B cell (primary cell): ENCODE measurements around the gene CFC1. TPM values are rescaled to one million over a fixed set of nuclear protein-coding genes. Genes with fewer than 3 reads are reported as not detected.
"Not testable (repeated sequence)": the region's sequence is repeated elsewhere in the genome, so short reads cannot be mapped to it uniquely, and the experiment has no call there.

Experiments used
- ATAC-seq: fragments of 200-7000 bp; cut with Tn5 transposase; one replicate; pipeline ENCODE4 v1.10.0; 2021; ENCODE audit warnings: low read depth, mild to moderate bottlenecking, moderate number of reproducible peaks, moderate library complexity
- CTCF ChIA-PET: fragments of 350-600 bp; sonication (Branson Sonifier 250); formaldehyde crosslinking; loops from one replicate; lab custom pipeline; 2021; ENCODE audit warnings: antibody characterized with exemption, inconsistent platforms; lab: Charles Lee
- POLR2A ChIA-PET: fragments of 350-600 bp; sonication (Branson Sonifier 250); formaldehyde crosslinking; loops from one replicate; lab custom pipeline; 2021; ENCODE audit warnings: antibody characterized with exemption; lab: Charles Lee
- DNase-seq: peaks from one replicate; pipeline ENCODE4 v3.0.0; 2013
- H2AFZ ChIP-seq: 2 replicates; pipeline ENCODE4 v1.6.1; 2012; ENCODE audit warnings: mild to moderate bottlenecking, low read depth, low read length; ENCODE audit not compliant: insufficient read depth, poor library complexity, severe bottlenecking
- H3K27ac ChIP-seq, 2 donors: 1 replicate in 1 of 2; 2 replicates in 1 of 2; pipeline ENCODE4 v1.5.1; 2012 to 2013; ENCODE audit warnings: low read length in 2 of 2, mild to moderate bottlenecking in 2 of 2, moderate library complexity in 1 of 2
- H3K27me3 ChIP-seq, 4 experiments: fragments of 200-600 bp in 1 of 4; sonication (generic) in 1 of 4; replicated peaks in 1 of 4; 1 replicate in 2 of 4; 2 replicates in 2 of 4; pipeline versions ENCODE4 v1.6.1 to v1.7.0; 2013 to 2016; ENCODE audit warnings: low read length in 3 of 4, mild to moderate bottlenecking in 2 of 4, mixed read lengths in 1 of 4, moderate library complexity in 1 of 4; ENCODE audit not compliant: insufficient read depth in 4 of 4, control insufficient read depth in 3 of 4; ENCODE audit errors: control extremely low read depth in 1 of 4
- H3K36me3 ChIP-seq, 2 experiments: replicated peaks in 1 of 2; 1 replicate in 1 of 2; 2 replicates in 1 of 2; pipeline versions ENCODE4 v1.6.1 to v1.7.1; 2013; ENCODE audit warnings: low read length in 1 of 2; ENCODE audit not compliant: insufficient read depth in 2 of 2, control insufficient read depth in 1 of 2; ENCODE audit errors: control extremely low read depth in 1 of 2, extremely low read depth in 1 of 2
- H3K4me1 ChIP-seq, 2 donors: fragments of 200-600 bp in 1 of 2; sonication (generic) in 1 of 2; 1 replicate in 1 of 2; 2 replicates in 1 of 2; pipeline versions ENCODE4 v1.5.1 to v1.6.1; 2013 to 2017; ENCODE audit warnings: low read length in 2 of 2; ENCODE audit not compliant: control insufficient read depth in 2 of 2, insufficient read depth in 2 of 2
- H3K4me2 ChIP-seq: replicated peaks from 2 replicates; pipeline ENCODE3; 2012; ENCODE audit warnings: mild to moderate bottlenecking, low read depth, low read length; ENCODE audit not compliant: poor library complexity, severe bottlenecking
- H3K4me3 ChIP-seq, 5 experiments: fragments of 200-600 bp in 1 of 5; sonication (generic) in 1 of 5; 1 replicate in 3 of 5; 2 replicates in 2 of 5; pipeline versions ENCODE4 v1.5.1 to v1.7.0; 2011 to 2016; ENCODE audit warnings: low read length in 4 of 5, mild to moderate bottlenecking in 4 of 5, low read depth in 2 of 5, control low read depth in 1 of 5, moderate library complexity in 1 of 5; ENCODE audit not compliant: insufficient read depth in 1 of 5; ENCODE audit errors: control extremely low read depth in 1 of 5, extremely low read depth in 1 of 5
- H3K79me2 ChIP-seq: fragments of 200-600 bp; sonication (generic); one replicate; pipeline ENCODE4 v1.6.0; 2016; ENCODE audit warnings: low read length; ENCODE audit not compliant: control insufficient read depth, insufficient read depth
- H3K9ac ChIP-seq: fragments of 200-600 bp; sonication (generic); 2 replicates; pipeline ENCODE4 v1.6.1; 2017; ENCODE audit warnings: mild to moderate bottlenecking, low read length, moderate library complexity
- H3K9me3 ChIP-seq, 3 donors: one replicate each; pipeline versions ENCODE4 v1.6.1 to v1.7.1; 2013; ENCODE audit warnings: low read length in 2 of 3; ENCODE audit not compliant: control insufficient read depth in 2 of 3, insufficient read depth in 1 of 3; ENCODE audit errors: control extremely low read depth in 1 of 3
- H4K20me1 ChIP-seq: 2 replicates; pipeline ENCODE4 v1.6.0; 2012; ENCODE audit warnings: mild to moderate bottlenecking, low read length; ENCODE audit not compliant: insufficient read depth, control insufficient read depth, poor library complexity, severe bottlenecking
- H3K27ac Mint-ChIP-seq: one replicate; pipeline ENCODE4 v1.8.0; 2021; ENCODE audit warnings: mixed read lengths
- H3K27me3 Mint-ChIP-seq: one replicate; pipeline ENCODE4 v1.8.0; 2021; ENCODE audit warnings: mixed read lengths
- H3K4me1 Mint-ChIP-seq: one replicate; pipeline ENCODE4 v1.8.0; 2021; ENCODE audit warnings: mixed read lengths
- H3K4me3 Mint-ChIP-seq: one replicate; pipeline ENCODE4 v1.8.0; 2021; ENCODE audit warnings: mixed read lengths
- H3K9me3 Mint-ChIP-seq: one replicate; pipeline ENCODE4 v1.8.0; 2022; ENCODE audit warnings: mixed read lengths; ENCODE audit not compliant: insufficient read depth
- WGBS: methylation state at CpG from one replicate; pipeline ENCODE4 v1.1.5; 2013; ENCODE audit warnings: missing lambda C conversion rate; ENCODE audit not compliant: insufficient coverage; 5-methylcytosine and 5-hydroxymethylcytosine counted together
- intact Hi-C: fragments of 100-400 bp; cut with micrococcal nuclease; formaldehyde crosslinking; loops from one replicate; pipeline ENCODE4 v1.10.0; 2022
- polyA plus RNA-seq: library from polyadenylated mRNA; depleted of rRNA; stranded (reverse); fragments of >200 nt; gene quantifications from 2 replicates; pipeline ENCODE4 v1.2.3, GENCODE V29; 2012
- total RNA-seq, 2 donors: library from RNA; stranded (reverse); fragments of 120-200 nt in 1 of 2; gene quantifications; 1 replicate in 1 of 2; 2 replicates in 1 of 2; pipeline versions ENCODE4 v1.2.3 to v1.2.4, GENCODE V29; 2013 to 2022

The CFC1 gene
- total and polyA plus RNA-seq, 2 donors (not counting 1 experiment from before 2014, with no cell fraction given): not detected

DNA sequence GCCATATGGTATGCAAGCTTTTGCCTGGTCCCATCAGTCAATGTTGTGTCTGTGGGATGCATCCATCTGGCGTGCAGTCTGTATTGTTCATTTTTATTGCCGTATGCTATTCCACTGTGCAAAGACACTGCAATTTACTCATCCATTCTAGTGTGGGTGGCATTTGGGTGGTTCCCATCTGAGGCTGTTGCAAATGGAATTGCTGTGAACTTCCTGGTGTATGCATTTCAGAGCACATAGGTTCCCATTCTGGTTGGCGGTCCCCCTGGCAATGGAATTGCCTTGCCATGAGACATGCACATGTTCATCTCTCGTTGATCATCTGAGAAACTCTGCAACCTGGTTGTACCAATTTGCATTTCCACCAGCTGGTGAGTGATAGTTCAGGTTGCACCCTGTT lies 21.8 kb downstream of the CFC1 start:
- H3K9me3 Mint-ChIP-seq, H3K36me3 ChIP-seq, H3K4me1 ChIP-seq, H3K9ac ChIP-seq, H3K27ac Mint-ChIP-seq, H2AFZ ChIP-seq, DNase-seq, CTCF ChIA-PET, ATAC-seq, H3K4me3 Mint-ChIP-seq, H3K4me1 Mint-ChIP-seq, H3K4me3 ChIP-seq, H4K20me1 ChIP-seq, POLR2A ChIA-PET, intact Hi-C loops, H3K27me3 ChIP-seq, H3K9me3 ChIP-seq, H3K27ac ChIP-seq, H3K4me2 ChIP-seq, H3K27me3 Mint-ChIP-seq, H3K79me2 ChIP-seq: not testable (repeated sequence)
- WGBS: no CpG with 5 or more reads among the region's 4 CpGs

DNA sequence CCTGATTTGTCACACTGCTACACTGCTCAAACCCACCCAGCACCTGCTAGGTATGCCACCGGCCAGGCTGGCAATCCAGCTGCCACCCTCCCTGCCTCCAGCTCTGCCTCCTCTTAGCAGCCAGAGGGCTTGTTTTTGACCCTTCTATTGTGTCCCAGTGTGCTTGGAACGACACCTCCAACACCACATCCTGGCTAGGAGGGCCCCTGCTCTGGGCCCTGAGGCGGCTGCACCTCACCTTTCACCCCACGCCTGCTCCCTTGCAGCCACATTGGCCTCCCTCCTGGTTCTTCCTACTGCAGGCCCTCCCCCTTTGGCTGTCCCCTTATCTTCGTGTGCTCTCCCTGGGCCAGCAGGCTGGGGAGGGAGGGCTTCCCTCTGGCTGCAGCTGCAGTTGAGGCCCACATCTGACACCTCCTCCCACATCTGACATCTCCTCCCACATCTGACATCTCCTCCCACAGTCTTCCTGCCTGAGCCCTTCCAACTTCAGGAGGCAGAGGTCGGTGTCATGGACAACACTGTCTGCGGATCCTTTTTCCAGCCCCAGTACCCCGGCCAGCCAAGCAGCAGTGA lies 23.1 kb downstream of the CFC1 start:
- H3K27ac Mint-ChIP-seq, H3K4me1 Mint-ChIP-seq, H3K27me3 ChIP-seq, H3K36me3 ChIP-seq, H3K4me2 ChIP-seq, CTCF ChIA-PET, POLR2A ChIA-PET, H4K20me1 ChIP-seq, H3K4me3 ChIP-seq, intact Hi-C loops, H3K4me1 ChIP-seq, H3K9me3 ChIP-seq, H2AFZ ChIP-seq, ATAC-seq, H3K79me2 ChIP-seq, H3K4me3 Mint-ChIP-seq, H3K27ac ChIP-seq, H3K27me3 Mint-ChIP-seq, H3K9me3 Mint-ChIP-seq, DNase-seq, H3K9ac ChIP-seq: not testable (repeated sequence)
- no CpG with 5 or more reads among the region's 8 CpGs for WGBS

DNA sequence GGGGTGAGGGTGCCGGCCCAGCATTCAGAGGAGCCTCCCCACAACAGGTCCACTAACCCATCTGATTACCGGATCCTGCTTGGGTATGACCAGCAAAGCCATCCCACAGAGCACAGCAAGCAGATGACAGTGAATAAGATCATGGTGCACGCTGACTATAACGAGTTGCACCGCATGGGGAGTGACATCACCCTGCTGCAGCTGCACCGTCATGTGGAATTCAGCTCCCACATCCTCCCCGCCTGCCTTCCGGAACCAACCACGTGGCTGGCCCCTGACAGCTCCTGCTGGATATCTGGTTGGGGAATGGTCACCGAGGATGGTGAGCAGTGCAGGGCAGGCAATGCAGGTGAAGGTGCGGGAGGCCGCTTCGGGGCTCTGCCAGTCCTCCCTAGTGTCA lies 25.1 kb downstream of the CFC1 start:
- H3K4me1 Mint-ChIP-seq, ATAC-seq, H3K4me1 ChIP-seq, DNase-seq, H3K9me3 ChIP-seq, POLR2A ChIA-PET, H3K4me2 ChIP-seq, H3K27ac ChIP-seq, CTCF ChIA-PET, H3K27me3 ChIP-seq, H2AFZ ChIP-seq, H3K9ac ChIP-seq, H4K20me1 ChIP-seq, H3K79me2 ChIP-seq, H3K4me3 Mint-ChIP-seq, intact Hi-C loops, H3K27ac Mint-ChIP-seq, H3K4me3 ChIP-seq, H3K27me3 Mint-ChIP-seq, H3K36me3 ChIP-seq, H3K9me3 Mint-ChIP-seq: not testable (repeated sequence)
- WGBS: no CpG with 5 or more reads among the region's 13 CpGs

DNA sequence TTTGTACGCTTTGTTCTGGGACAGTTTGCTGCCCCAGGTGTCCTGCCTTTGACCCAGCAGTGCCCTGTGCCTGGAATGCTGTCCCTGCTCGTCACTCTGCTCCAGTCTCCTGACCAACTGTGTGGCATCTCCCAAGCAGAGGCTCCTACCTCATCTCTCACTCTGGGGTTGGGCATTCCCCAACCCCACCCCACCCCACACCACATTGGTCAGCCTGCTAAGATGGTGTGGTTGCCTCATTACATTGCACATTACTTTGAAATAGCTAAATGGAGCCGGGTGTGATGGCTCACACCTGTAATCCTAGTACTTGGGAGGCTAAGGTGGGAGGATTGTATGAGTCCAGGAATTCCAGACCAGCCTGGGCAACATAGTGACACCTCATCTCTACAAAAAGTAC lies 27.4 kb downstream of the CFC1 start:
- H3K27ac Mint-ChIP-seq, H3K36me3 ChIP-seq, H3K9me3 ChIP-seq, H3K27me3 ChIP-seq, H3K9me3 Mint-ChIP-seq, H4K20me1 ChIP-seq, DNase-seq, H3K4me1 Mint-ChIP-seq, H3K4me3 Mint-ChIP-seq, H3K9ac ChIP-seq, intact Hi-C loops, H3K4me2 ChIP-seq, H3K4me3 ChIP-seq, ATAC-seq, H2AFZ ChIP-seq, POLR2A ChIA-PET, H3K4me1 ChIP-seq, CTCF ChIA-PET, H3K27me3 Mint-ChIP-seq, H3K27ac ChIP-seq, H3K79me2 ChIP-seq: not testable (repeated sequence)
- no CpG with 5 or more reads among the region's 3 CpGs for WGBS
